SK-N-SH (cell line): Measurements from ENCODE around the gene IKZF2. TPM values are rescaled to one million over a fixed set of nuclear protein-coding genes. Genes with fewer than 3 reads are reported as not detected.

Experiments
- CTCF ChIA-PET: fragments of 300-600, 350-600 bp; formaldehyde crosslinking; extraction: SDS; loops from one replicate; lab custom pipeline; 2021; lab: Yijun Ruan, JAX
- POLR2A ChIA-PET: fragments of 350-600 bp; sonication (Branson Sonifier 250); formaldehyde crosslinking; extraction: SDS; loops from one replicate; lab custom pipeline; 2020; ENCODE audit warnings: antibody characterized with exemption, inconsistent platforms; lab: Yijun Ruan, JAX
- DNase-seq: peaks from one replicate; pipeline ENCODE4 v3.0.0; 2012
- H2AFZ ChIP-seq: fragments of 200-600 bp; sonication (generic); 2 replicates; pipeline ENCODE4 v1.8.1; 2016; ENCODE audit warnings: antibody characterized with exemption, mild to moderate bottlenecking, low read depth
- H3F3A ChIP-seq: fragments of 200-600 bp; sonication (generic); replicated peaks from 2 replicates; pipeline ENCODE3; 2016; ENCODE audit warnings: antibody characterized with exemption, mild to moderate bottlenecking; ENCODE audit not compliant: insufficient read depth
- H3K27ac ChIP-seq, 2 experiments: fragments of 200-500 bp in 1 of 2; fragments of 200-600 bp in 1 of 2; sonication (Bioruptor generic) in 1 of 2; sonication (generic), shearing (Covaris generic) in 1 of 2; 2 replicates each; pipeline versions ENCODE4 v1.5.1 to v1.6.1; 2014 to 2016; ENCODE audit warnings: low read depth in 2 of 2, inconsistent platforms in 1 of 2, low read length in 1 of 2, mild to moderate bottlenecking in 1 of 2, mixed read lengths in 1 of 2
- H3K27me3 ChIP-seq: fragments of 200-600 bp; sonication (generic), shearing (Covaris generic); 2 replicates; pipeline ENCODE4 v1.6.1; 2016; ENCODE audit warnings: mixed run types; ENCODE audit not compliant: insufficient read depth
- H3K36me3 ChIP-seq, 2 experiments: fragments of 200-500 bp in 1 of 2; fragments of 200-600 bp in 1 of 2; sonication (Bioruptor generic) in 1 of 2; sonication (generic) in 1 of 2; replicated peaks in 1 of 2; 2 replicates each; pipeline versions ENCODE3 to v1.5.1; 2014 to 2016; ENCODE audit warnings: low read length in 1 of 2, mild to moderate bottlenecking in 1 of 2; ENCODE audit not compliant: insufficient read depth in 2 of 2, control insufficient read depth in 1 of 2
- H3K4me1 ChIP-seq, 2 experiments: fragments of 200-500 bp in 1 of 2; fragments of 200-600 bp in 1 of 2; sonication (Bioruptor generic) in 1 of 2; sonication (generic), shearing (Covaris generic) in 1 of 2; 2 replicates each; pipeline versions ENCODE4 v1.5.1 to v1.6.1; 2014 to 2016; ENCODE audit warnings: low read depth in 1 of 2, low read length in 1 of 2, mixed run types in 1 of 2; ENCODE audit not compliant: insufficient read depth in 2 of 2, control insufficient read depth in 1 of 2
- H3K4me2 ChIP-seq: fragments of 200-600 bp; sonication (generic), shearing (Covaris generic); 2 replicates; pipeline ENCODE4 v1.6.1; 2017; ENCODE audit warnings: mixed run types
- H3K4me3 ChIP-seq, 2 experiments: fragments of 200-500 bp in 1 of 2; fragments of 200-600 bp in 1 of 2; sonication (Bioruptor generic) in 1 of 2; sonication (generic), shearing (Covaris generic) in 1 of 2; 2 replicates each; pipeline versions ENCODE4 v1.5.1 to v1.8.1; 2014 to 2016; ENCODE audit warnings: low read depth in 2 of 2, inconsistent platforms in 1 of 2, low read length in 1 of 2, mild to moderate bottlenecking in 1 of 2, mixed read lengths in 1 of 2, moderate library complexity in 1 of 2
- H3K79me2 ChIP-seq: fragments of 200-600 bp; sonication (generic); 2 replicates; pipeline ENCODE4 v1.8.1; 2017; ENCODE audit warnings: mild to moderate bottlenecking; ENCODE audit not compliant: insufficient read depth
- H3K9ac ChIP-seq: fragments of 200-600 bp; sonication (generic); 2 replicates; pipeline ENCODE4 v1.6.1; 2017; ENCODE audit warnings: mixed run types
- H3K9me2 ChIP-seq: fragments of 200-600 bp; sonication (generic); 2 replicates; pipeline ENCODE4 v1.6.1; 2017; ENCODE audit warnings: mixed run types
- H3K9me3 ChIP-seq: fragments of 200-600 bp; sonication (generic); 2 replicates; pipeline ENCODE4 v1.6.1; 2017; ENCODE audit warnings: mixed run types, mild to moderate bottlenecking, moderate library complexity
- H4K20me1 ChIP-seq: fragments of 200-600 bp; sonication (generic); 2 replicates; pipeline ENCODE4 v1.6.1; 2017; ENCODE audit warnings: mild to moderate bottlenecking, mixed run types; ENCODE audit not compliant: insufficient read depth
- CHD2 ChIP-seq: fragments of 150-350 bp; IDR thresholded peaks from 2 replicates; pipeline ENCODE4 v1.6.1; 2018; ENCODE audit warnings: low read length; ENCODE audit not compliant: partially characterized antibody
- CTCF ChIP-seq: fragments of 200-600 bp; sonication (generic); IDR thresholded peaks from 2 replicates; pipeline ENCODE4 v1.6.1; 2017; ENCODE audit warnings: antibody characterized with exemption, mild to moderate bottlenecking, moderate library complexity
- EP300 ChIP-seq, 2 experiments: IDR thresholded peaks; 2 replicates each; pipeline versions ENCODE4 v1.4.0 to v1.6.1; 2012; ENCODE audit warnings: borderline replicate concordance in 1 of 2, low read depth in 1 of 2, low read length in 1 of 2
- EZH2phosphoT487 ChIP-seq: fragments of 200-600 bp; sonication (generic); IDR thresholded peaks from 2 replicates; pipeline ENCODE4 v1.6.1; 2017; ENCODE audit warnings: low read depth, mixed run types, mild to moderate bottlenecking, antibody characterized with exemption, moderate library complexity, borderline replicate concordance
- FOSL2 ChIP-seq: IDR thresholded peaks from 2 replicates; pipeline ENCODE4 v1.4.0; 2012; ENCODE audit warnings: low read depth, mild to moderate bottlenecking, moderate library complexity, borderline replicate concordance
- FOXJ3 ChIP-seq: sonication (generic); formaldehyde crosslinking; IDR thresholded peaks from 2 replicates; pipeline ENCODE4 v1.5.1; 2020; ENCODE audit warnings: mild to moderate bottlenecking, missing genetic modification reagents
- FOXM1 ChIP-seq: IDR thresholded peaks from 2 replicates; pipeline ENCODE4 v1.4.0; 2012; ENCODE audit warnings: low read depth, mild to moderate bottlenecking
- GATA2 ChIP-seq: sonication (generic); formaldehyde crosslinking; IDR thresholded peaks from 2 replicates; pipeline ENCODE4 v1.5.0; 2020; ENCODE audit warnings: mild to moderate bottlenecking, missing genetic modification reagents
- JUND ChIP-seq: IDR thresholded peaks from 2 replicates; pipeline ENCODE4 v1.4.0; 2012
- MEF2A ChIP-seq: IDR thresholded peaks from 2 replicates; pipeline ENCODE4 v1.4.0; 2012; ENCODE audit warnings: low read depth, borderline replicate concordance
- MXI1 ChIP-seq: IDR thresholded peaks from 2 replicates; pipeline ENCODE4 v1.6.1; 2012; ENCODE audit warnings: mild to moderate bottlenecking, low read depth, low read length, improper control_type of control experiment
- NFIC ChIP-seq: IDR thresholded peaks from 2 replicates; pipeline ENCODE4 v1.4.0; 2012; ENCODE audit warnings: borderline replicate concordance
- NRF1 ChIP-seq: IDR thresholded peaks from 2 replicates; pipeline ENCODE4 v1.6.1; 2012; ENCODE audit warnings: low read depth, mild to moderate bottlenecking, low read length
- SMC3 ChIP-seq: IDR thresholded peaks from 2 replicates; pipeline ENCODE4 v1.6.1; 2012; ENCODE audit warnings: low read depth, low read length, improper control_type of control experiment
- TAF1 ChIP-seq: IDR thresholded peaks from 2 replicates; pipeline ENCODE4 v1.6.1; 2012; ENCODE audit warnings: low read depth, mild to moderate bottlenecking, low read length, moderate library complexity, borderline replicate concordance
- USF1 ChIP-seq: IDR thresholded peaks from 2 replicates; pipeline ENCODE4 v1.4.0; 2012; ENCODE audit warnings: low read depth, borderline replicate concordance
- WGBS: methylation state at CpG from one replicate; pipeline ENCODE4 v1.1.6; 2017; ENCODE audit warnings: low lambda C conversion rate; 5-methylcytosine and 5-hydroxymethylcytosine counted together
- polyA plus RNA-seq, 3 experiments: library from polyadenylated mRNA; depleted of rRNA; stranded (reverse); fragments of >200 nt; gene quantifications; 2 replicates each; pipeline ENCODE4 v1.2.3, GENCODE V29; 2012

Gene IKZF2
- polyA plus RNA-seq, 1 of the 3 experiments (the other 2 are of a cell fraction), result 1.3 TPM

DNA sequence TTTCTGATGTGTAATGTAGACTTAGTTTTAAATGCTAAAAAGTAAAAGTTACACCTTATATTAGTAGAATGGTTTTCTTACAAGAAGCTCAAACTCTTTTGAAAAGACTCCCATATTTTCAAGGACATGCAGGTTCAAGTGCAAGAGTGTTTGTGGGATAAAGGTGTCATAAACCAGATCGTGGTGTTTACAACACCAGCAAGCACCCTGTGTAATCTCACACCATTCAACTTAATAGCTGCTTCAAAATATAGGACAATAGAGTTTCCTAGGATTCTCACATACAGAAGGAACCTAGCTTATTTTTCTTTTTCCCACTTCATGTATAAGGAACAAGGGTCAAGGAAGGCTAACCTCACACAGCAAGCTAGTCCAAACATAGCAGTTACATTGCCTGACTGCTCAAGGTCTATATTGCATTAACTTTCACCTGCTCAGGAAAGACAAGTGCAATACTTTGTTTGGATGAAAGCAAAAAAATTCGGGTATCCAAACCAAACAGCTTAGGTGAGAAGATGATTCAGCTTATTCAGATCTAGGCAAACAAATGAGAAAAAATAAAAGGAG lies 172.3 kb downstream of the IKZF2 start:
- no peak overlapping the region for H3K4me2 ChIP-seq
- no peaks in the 10 kb centered on the region for H3K36me3 ChIP-seq
- H3K9ac ChIP-seq, result no peak overlapping the region
- no peak for DNase-seq
- no peak overlapping the region for H3K4me3 ChIP-seq
- H3F3A ChIP-seq, result no peaks in the 10 kb centered on the region
- no peak overlapping the region for H2AFZ ChIP-seq
- TF ChIP-seq GATA2 (no peak), MXI1 (no peak), NRF1 (no peak), CHD2 (no peak), FOXJ3 (CRISPR knock-in tag) (no peak), SMC3 (no peak), NFIC (no peak), USF1 (no peak), CTCF (no peak), EP300 (IDR thresholded peaks at IDR 0.05; ENCODE audit: borderline replicate concordance in 1 of 2, low read depth in 1 of 2, low read length in 1 of 2) (no peak), EZH2phosphoT487 (no peak), TAF1 (no peak), FOXM1 (no peak)
- no peak overlapping the region for H3K27ac ChIP-seq
- no peaks in the 10 kb centered on the region for H3K9me2 ChIP-seq
- ChIA-PET CTCF (interaction anchor here (1.7 kb wide), 1 partner anchor 17 kb away, joined by 4 read pairs; no protein-coding TSS in a partner anchor), POLR2A (no interaction called here)
- peaks cover 3 to 4% of the 10 kb centered on the region in 2 experiments; a peak in 3 of 4 replicates for H3K4me1 ChIP-seq
- no peaks in the 10 kb centered on the region for H3K9me3 ChIP-seq
- no peaks in the 10 kb centered on the region for H3K27me3 ChIP-seq
- no peaks in the 10 kb centered on the region for H3K79me2 ChIP-seq
- no peaks in the 10 kb centered on the region for H4K20me1 ChIP-seq
- WGBS, result 53% methylated on average over 2 of the region's 2 CpGs

GRCh38 chr2:212977152-212977551 lies 174.3 kb downstream of the IKZF2 start:
- Histone ChIP-seq H3K4me2 (no peak overlapping the region), H3K9ac (no peak overlapping the region), H3K4me3 (no peak overlapping the region), H3K36me3 (no peaks in the 10 kb centered on the region), H2AFZ (no peak overlapping the region)
- CTCF ChIA-PET, result no interaction called here
- no peak for TF ChIP-seq FOSL2
- no peak for TF ChIP-seq MEF2A
- no peak for TF ChIP-seq JUND
- TF ChIP-seq, all 33 proteins: peak for 0
- Histone ChIP-seq H3K4me1 (peaks cover 3 to 12% of the 10 kb centered on the region in 2 experiments; a peak in 3 of 4 replicates), H3K27ac (no peak overlapping the region), H3K9me2 (no peaks in the 10 kb centered on the region), H3K27me3 (no peaks in the 10 kb centered on the region), H3F3A (no peaks in the 10 kb centered on the region), H4K20me1 (no peaks in the 10 kb centered on the region), H3K79me2 (no peaks in the 10 kb centered on the region), H3K9me3 (no peaks in the 10 kb centered on the region)
- WGBS, result 81% methylated on average over 2 of the region's 2 CpGs
- POLR2A ChIA-PET, result no interaction called here
- DNase-seq, result no peak
